GM18867 (cell line): ENCODE results near the gene BOLL.
A peak's percentile ranks its signal among the peaks of the same experiment; 100 is the strongest.
"Not testable (repeated sequence)": the region's sequence is repeated elsewhere in the genome, so short reads cannot be mapped to it uniquely, and the experiment has no call there.

Source experiments
- ATAC-seq: cut with Tn5 transposase; IDR thresholded peaks from one replicate; pipeline ENCODE4 v1.9.1; 2021; ENCODE audit warnings: mild to moderate bottlenecking, moderate library complexity; ENCODE audit not compliant: unreplicated experiment

Gene BOLL

GRCh38 chr2:197784956-197785941 lies at the start of gene BOLL:
Gene BOLL, minus strand, starts transcription at chr2:197785319. Its CDS starts 3,469 bp downstream, at chr2:197781850.
- no peak for ATAC-seq

GRCh38 chr2:197834771-197835170 lies 49.7 kb upstream of the BOLL start:
- not testable (repeated sequence) for ATAC-seq

GRCh38 chr2:197828464-197829135 lies 43.5 kb upstream of the BOLL start:
- ATAC-seq: no peak

- ATAC-seq: no peak
These were observed 42.5 kb upstream of the BOLL start for GRCh38 chr2:197827618-197828017.

- no peak for ATAC-seq
These were observed 37.2 kb upstream of the BOLL start for GRCh38 chr2:197822333-197822732.

- ATAC-seq: no peak
These were observed 36.6 kb upstream of the BOLL start for GRCh38 chr2:197821550-197822289.

- ATAC-seq: no peak
These were observed 29.4 kb upstream of the BOLL start for GRCh38 chr2:197814526-197814925.

- ATAC-seq: no peak
These were observed 28.1 kb upstream of the BOLL start for GRCh38 chr2:197813093-197813787.

- no peak for ATAC-seq
These were observed 25.4 kb upstream of the BOLL start for GRCh38 chr2:197810491-197810890.

GRCh38 chr2:197810016-197810415 lies 24.9 kb upstream of the BOLL start:
- ATAC-seq: no peak

- no peak for ATAC-seq
These were observed 23.9 kb upstream of the BOLL start for GRCh38 chr2:197809064-197809463.

- no peak for ATAC-seq
These were observed 20.9 kb upstream of the BOLL start for GRCh38 chr2:197805715-197806633.

- ATAC-seq: peak; percentile 39
These were observed 19.9 kb upstream of the BOLL start for GRCh38 chr2:197804758-197805714.

- ATAC-seq: peak; percentile 99
These were observed 19.1 kb upstream of the BOLL start, which contains the start of gene PLCL1 for GRCh38 chr2:197804049-197804757. Gene PLCL1, plus strand, starts transcription at chr2:197804593.

- ATAC-seq: peak; percentile 33
These were observed 17.9 kb upstream of the BOLL start for GRCh38 chr2:197803033-197803444.

GRCh38 chr2:197801033-197801432 lies 15.9 kb upstream of the BOLL start:
- ATAC-seq: no peak

GRCh38 chr2:197800091-197800490 lies 15.0 kb upstream of the BOLL start:
- no peak for ATAC-seq

- ATAC-seq: no peak
These were observed 13.9 kb upstream of the BOLL start for GRCh38 chr2:197799068-197799467.
